HG02852 (cell line): ENCODE data around the gene HNF1B.
A peak's percentile ranks its signal among the peaks of the same experiment; 100 is the strongest.
"Not testable (repeated sequence)": the region's sequence is repeated elsewhere in the genome, so short reads cannot be mapped to it uniquely, and the experiment has no call there.

Experiments
- ATAC-seq: cut with Tn5 transposase; IDR thresholded peaks from one replicate; pipeline ENCODE4 v1.9.1; 2021; ENCODE audit warnings: mild to moderate bottlenecking, moderate library complexity; ENCODE audit not compliant: unreplicated experiment

The HNF1B gene, protein sequence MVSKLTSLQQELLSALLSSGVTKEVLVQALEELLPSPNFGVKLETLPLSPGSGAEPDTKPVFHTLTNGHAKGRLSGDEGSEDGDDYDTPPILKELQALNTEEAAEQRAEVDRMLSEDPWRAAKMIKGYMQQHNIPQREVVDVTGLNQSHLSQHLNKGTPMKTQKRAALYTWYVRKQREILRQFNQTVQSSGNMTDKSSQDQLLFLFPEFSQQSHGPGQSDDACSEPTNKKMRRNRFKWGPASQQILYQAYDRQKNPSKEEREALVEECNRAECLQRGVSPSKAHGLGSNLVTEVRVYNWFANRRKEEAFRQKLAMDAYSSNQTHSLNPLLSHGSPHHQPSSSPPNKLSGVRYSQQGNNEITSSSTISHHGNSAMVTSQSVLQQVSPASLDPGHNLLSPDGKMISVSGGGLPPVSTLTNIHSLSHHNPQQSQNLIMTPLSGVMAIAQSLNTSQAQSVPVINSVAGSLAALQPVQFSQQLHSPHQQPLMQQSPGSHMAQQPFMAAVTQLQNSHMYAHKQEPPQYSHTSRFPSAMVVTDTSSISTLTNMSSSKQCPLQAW

DNA sequence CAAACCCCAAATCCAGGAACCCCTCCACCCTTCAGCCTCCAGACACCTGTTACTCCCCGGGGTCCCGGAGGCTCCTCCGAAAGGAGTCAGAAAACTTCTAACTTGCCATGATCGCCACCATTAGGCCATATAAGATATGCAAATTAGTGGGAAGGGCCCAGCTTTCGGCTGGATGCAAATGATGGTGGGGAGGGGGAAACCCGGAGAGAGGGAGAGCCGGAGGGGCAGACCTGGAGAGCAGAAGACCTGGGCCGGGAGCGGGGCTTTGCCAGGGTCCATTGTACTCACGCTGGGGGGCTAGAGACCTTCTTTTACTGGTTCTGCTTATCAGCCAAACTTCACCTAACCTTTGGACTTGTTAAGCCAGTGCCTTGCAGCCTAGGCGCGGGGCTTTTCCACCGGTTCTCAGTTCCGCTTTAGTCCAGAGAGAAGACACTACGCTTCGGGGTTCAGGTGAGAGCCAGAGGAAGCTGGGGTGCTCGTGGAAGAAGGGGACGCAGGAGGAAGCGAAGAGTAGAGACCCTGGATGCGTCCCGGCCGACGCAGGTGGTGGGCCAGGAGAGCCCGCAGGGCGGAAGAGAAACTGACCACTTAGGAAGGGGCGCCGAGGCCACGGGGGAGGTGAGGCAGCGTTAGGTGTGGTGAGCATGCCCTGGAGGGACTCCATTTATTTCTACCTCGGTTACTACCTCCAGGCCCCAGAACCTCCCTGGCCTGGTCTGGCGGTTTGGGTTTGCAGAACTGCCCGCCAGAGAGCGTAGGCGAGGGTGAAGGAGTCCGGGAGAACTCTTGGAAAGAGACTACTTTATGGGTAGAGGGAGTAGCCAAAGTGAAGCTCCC, at the start of gene HNF1B:
TSS of gene HNF1B (minus strand) at position 99 of the 840 bp plus-strand sequence. CDS start 175 bp downstream, outside the sequence.
- no peak for ATAC-seq

DNA sequence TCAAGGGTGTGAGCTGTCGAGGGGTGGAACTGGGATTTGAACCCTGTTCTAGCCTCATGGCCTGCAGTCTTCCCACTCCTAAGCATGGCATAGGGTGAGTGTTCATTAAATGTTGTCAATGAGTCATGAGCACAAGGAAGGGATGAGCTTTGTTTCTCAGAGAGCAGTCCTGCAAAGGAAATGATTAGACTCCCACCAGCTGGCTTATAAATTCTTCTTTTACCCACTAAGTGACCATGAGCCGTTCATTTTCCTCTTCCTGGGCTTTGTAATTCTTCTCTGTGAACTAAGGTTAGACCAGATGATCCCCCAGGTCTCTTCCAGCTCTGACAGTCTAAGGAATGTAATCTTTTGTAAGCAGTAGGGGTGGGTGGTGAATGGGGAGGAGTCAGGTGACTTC, 47.9 kb upstream of the HNF1B start:
- no peak for ATAC-seq

DNA sequence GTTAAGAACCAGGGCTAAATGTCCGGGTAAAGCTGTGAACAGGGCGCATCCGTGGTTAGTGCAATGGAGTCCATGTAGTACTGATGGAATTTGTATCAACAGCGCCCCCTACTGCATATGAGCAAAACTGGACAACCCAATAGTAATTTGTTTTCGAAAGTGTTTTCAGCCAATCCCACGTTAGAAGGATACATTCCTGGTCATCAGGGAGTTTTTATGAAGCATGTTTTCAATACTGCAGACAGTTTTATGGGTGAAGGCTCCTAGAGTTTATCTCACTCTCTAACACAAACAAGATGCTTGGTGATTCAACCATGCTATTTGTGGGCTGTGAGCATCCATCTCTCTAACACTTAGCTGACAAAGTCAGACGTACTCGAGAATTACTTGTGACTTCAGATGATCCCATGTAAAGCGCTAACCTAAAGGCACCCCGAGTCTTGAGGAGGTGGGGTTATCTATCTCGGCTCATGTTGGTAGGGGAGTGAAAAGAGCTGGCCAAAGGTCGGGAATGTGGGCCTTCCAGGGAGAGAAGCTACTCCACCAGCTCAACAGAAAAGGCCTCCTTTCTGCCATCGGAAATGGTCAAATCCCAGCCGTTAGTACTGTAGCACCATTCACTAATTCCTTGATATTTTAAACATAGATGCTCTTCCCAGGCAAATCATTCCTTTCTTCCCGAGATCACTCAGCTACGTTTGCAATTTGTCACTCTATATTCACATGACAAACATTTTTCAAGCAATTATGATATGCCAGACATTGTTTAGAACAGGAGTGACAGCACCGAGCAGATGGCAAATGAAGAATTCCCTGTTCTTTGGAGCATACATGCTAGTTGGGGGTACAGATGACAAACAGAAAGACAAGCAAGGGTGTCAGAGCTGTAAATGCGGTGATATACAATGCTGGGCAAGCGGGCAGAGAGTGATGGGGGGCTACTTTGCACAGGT, 46.9 kb upstream of the HNF1B start:
- ATAC-seq, result no peak

DNA sequence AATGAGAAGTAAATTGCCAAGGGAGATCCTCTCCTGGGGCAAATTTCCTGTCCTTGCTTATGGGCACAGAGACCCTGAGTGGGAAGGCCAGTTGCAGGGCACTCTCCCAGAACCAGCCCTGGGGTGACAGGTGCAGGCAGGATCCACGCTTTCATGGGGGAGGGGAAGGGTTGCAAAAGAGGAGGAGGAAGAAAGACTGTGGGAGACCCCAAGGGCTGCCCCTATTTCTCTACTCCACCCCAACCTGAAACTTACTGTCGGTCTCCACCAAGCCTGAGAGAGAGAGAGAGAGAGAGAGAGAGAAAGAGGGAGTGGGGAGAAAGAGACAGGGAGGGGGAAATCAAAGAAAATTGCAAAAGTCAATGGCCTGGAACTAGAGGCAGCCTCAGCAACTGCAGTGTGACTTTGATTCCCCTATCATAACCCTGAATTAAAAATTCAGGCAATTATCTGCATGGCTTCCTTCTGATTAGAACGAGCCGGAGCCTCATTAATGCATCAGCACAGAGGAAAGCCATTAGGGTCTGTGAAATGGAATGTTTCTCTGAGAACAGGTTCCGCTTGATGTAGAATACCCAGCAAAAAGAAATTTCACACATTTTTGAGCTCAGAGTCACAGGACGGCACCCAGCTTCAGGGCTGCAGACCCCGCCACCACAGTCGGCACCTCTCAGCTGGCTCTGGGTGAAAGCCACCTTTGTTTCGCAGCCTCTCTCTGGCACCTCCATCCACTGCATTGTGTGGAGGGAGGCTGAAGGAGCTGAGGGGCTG, 45.1 kb upstream of the HNF1B start:
- no peak for ATAC-seq

DNA sequence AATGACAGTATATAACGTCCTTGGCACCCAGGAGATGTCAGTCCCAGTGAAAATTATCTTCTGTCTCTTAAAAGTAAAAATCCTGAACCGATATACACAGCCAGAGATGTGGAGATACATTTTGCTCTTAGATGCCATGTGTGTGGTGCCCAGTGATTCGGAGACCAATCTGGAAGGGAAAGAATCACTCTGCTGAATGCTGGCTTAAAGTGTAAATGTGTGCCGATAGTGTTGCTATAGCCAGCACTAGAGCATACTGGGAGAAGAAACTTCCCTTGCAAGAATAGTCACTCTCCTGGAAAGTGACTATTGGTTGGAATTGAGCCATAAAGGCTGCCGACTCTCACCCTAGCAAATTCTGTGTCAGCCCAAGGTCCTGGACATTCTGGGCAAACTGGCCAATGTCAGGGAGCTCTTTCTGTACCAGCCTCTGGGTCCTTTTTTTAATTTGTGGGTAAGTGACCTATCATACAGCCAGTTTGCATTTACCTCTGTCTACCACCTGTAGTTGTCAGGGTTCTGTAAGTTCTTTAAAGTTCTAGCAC, 44.2 kb upstream of the HNF1B start:
- no peak for ATAC-seq

DNA sequence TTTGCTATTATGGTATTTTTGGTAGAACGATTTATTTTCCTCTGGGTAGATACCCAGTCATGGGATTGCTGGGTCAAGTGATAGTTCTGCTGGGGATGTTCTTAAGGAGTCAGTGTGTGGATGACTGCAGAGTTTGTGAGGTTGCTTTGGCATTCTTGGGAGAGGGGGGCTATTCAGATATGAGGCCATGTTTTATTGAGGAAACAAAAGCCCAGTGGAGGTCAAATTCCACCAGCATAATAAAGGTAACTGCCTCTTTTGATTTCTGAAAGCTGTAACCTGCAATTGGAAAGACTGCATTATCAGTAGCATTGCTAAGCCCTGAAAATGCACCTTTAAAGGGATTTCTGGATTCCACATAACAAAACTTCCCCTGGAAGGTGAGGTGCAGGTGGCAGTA, 43.7 kb upstream of the HNF1B start:
- no peak for ATAC-seq

DNA sequence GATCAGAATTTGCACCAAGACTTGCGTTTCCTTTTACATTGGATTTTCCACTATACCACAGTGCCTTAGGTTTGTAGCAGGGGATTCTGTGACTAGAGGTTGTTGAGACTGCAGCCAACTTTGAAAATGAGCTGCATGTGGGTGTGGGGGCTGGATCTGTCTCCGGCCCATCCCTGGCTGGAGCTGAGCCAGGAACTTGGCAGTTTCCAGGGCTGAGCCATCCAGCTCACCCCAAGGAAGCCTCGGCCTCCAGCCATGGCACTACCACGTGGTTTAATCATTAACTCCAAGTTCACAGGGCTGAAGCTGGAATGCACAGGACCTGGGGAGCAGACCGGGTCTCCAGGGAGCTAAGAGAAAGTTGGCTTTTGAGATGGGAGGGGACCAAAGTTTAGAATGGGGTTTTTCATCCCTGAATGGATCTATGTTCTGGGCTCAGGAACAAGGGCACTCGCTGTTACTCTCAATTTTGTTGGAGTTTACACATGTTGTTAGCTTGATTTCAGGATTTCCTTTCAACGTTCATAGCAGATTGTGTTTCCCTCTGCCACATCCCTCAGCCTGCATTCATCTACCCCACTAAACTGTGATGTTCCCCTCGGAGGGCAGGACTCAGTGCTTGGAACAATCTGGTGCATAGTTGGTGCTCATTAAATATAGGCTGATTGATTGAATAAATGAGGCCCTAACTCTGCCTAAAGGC, 42.3 kb upstream of the HNF1B start:
- ATAC-seq, result no peak

DNA sequence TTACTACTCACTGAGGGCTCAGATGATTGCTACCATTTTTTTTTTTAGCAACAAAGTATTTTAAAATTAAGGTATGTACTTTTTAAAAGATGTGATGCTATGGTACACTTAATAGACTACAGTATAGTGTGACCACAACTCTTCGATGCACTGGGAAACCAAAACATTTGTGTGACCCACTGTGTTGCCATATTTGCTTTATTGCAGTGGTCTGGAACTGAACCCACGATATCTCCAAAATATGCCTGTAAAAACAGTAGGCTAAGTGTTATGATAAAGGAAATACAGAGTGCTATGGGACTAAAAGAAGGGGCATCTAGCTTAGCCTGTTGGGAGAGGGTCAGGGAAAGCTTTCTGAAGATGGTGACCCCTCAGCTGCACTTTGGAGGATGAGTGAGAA, 41.6 kb upstream of the HNF1B start:
- ATAC-seq, result no peak

DNA sequence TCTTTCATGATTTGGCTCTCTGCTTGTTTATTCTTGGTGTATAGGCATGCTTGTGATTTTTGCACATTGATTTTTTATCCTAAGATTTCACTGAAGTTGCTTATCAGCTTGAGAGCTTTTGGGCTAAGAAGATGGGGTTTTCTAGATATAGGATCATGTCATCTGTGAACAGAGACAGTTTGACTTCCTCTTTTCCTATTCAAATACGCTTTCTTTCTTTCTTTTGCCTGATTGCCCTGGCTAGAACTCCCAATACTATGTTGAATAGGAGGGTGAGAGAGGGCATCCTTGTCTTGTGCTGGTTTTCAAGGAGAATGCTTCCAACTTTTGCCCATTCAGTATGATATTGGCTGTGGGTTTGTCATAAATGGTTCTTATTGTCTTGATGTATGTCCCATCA, 37.6 kb upstream of the HNF1B start:
- ATAC-seq, result not testable (repeated sequence)

DNA sequence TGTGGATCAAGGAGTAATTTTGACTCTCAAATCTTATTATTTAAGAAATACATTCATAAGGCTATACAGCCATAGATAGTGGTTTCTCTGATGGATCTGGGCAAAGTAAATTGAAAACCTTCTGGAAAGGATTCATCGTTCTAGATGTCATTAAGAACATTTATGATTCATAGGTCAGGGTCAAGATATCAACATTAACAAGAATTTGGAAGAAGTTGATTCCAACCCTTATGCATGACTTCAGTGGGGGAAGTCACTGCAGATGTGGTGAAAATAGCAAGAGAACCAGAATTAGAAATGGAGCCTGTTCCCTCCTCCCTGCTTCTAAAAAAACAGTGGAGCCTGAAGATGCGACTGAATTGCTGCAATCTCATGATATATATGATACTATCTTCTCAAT, 36.6 kb upstream of the HNF1B start:
- no peak for ATAC-seq

DNA sequence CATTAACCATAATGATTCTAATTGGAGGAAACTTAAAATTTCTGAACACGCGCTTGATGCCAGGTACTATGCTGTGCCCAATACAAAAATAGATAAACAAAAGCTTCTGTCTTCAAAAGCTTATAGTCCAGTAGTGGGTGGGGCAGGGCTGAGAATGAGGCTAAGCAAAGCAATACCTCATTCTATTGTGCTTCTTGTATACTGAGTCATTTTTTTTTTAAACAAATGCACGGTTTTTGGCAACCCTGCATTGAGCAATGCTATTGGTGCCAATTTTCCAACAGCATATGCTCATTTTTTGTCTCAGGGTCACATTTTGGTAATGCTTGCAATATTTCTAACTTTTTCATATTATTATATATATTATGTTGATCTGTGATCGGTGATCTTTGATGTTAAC, 34.7 kb upstream of the HNF1B start:
- no peak for ATAC-seq

DNA sequence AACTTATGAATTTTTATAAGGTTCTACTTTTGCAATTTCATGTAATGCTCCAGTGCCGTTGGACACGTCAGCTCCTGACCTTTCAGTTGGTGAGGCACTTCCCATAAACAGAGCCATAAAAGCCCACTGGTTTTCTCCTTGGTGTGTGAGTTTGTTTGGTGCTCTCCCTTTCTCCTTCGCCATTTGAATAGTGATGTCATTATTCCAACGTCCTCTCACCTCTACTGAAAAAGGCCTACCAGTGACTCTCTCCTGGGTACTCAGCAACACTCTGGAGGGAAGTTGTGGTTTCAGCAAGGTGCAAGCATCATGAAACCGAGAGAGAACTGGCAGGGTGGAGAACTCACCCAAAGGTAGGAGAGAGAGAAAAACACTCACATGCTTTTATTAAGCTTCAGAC, 29.6 kb upstream of the HNF1B start:
- peak; percentile 51 for ATAC-seq

DNA sequence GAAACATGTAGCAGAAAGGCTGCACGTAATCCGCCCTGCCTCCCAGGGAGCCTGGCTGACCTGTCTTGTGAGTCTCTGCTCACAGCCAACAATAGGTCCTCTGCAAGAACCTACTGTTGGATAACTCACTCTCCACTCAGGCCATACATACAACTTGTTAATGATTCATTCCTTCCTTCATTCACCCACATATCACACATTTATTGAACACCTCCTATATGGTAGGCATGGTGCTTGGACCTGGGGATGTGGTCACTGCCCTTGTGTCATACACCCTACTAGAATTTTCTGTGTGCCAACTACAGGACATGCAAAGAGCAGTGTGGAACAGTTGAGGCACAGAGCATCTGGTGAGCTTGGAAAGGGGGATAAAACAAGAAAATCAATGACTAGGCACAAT, 28.1 kb upstream of the HNF1B start:
- ATAC-seq, result no peak

DNA sequence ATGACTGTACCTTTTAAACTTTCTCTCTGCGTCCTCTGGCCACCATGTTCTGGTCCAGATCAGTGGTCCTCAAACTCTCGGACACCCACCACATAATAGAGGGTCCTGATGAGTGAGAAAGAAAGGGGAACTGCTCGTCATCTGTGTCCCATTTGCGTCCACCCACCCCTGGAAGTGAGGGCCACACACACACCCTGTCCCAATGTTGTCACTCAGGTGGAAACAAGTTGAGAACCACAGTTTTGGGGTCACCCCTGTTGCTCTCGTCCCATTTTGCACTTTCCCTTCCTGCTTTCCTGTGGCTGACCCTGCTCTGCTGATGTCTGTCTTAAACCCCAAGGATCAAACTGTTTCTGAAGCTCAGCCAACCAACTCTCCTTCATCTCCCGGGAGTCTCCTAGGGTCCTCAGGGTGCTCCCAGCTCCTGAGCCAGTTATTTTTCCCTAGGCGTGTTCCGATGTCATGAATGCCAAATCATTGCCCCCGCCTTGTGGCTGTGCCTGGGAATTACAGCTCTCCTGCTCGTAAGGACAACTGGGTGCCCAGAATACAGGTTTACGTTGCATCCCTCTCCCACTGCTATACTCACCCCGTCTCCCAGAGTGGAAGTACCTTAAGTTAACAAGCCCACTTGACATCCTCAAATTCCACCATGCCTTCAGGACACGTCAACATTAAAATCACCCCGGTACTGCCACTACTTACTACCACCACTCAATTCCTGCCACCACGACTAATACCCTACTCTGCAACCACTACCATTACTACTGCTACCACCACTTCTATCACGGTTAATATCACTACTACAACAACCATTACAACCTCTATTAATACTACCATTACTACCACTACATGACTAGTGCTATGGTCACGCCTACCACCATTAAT, 26.0 kb upstream of the HNF1B start:
- no peak for ATAC-seq

DNA sequence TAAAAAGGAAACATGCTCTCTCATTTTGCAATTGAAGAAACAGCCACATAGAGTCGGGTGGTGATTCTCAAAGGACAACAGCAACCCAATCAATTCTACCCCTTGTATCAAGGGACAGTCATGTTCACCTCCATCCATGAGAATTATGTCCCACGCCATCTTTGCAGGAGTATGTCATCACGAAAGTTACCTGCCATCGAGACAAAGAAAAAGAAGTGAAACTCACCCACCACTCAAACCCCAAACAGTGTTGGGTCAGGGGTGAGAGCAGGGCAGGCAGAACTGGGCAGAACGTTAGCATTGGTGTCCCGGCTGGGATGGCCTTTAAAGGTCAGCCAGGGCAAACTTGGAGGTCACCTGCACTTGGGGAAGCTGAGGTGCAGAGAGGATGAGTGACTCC, 24.2 kb upstream of the HNF1B start:
- ATAC-seq, result no peak

DNA sequence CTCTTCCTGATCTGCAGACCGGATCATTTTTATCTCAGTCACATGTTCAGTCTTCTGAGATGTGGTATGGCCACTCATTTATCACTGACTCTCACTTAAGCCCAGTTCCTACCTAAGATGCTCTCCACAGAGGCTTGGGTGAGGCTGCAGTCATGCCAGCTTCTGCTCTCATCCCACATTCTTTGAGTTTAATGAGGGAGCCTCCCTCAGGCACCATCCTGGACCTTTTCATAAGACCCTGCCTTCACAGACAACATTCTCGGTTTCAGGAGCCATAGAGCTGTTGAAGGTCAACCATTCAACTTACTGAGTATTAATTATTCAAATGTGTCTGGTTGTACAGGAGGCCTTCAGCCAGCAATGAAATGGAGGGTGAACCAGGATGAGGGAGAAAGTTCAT, 23.6 kb upstream of the HNF1B start:
- no peak for ATAC-seq

DNA sequence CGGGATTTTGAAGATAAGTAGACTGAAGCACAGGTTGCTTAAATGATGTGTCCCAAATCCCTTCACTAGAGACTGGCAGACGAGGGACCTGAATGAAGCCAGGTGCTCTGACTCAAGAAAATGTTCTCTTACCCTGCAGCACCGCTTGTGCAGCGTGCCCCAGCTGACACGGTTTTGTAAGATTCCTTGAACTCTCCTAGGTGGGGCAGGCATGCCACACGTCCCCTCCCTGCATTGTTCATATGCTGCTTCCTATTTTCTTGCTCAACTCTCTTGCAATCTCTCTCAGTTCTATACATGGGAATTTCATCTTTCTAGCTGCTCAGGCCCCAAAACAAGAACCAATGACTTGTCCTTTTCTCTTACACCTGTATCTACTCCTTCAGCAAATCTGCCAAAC, 22.1 kb upstream of the HNF1B start:
- no peak for ATAC-seq

DNA sequence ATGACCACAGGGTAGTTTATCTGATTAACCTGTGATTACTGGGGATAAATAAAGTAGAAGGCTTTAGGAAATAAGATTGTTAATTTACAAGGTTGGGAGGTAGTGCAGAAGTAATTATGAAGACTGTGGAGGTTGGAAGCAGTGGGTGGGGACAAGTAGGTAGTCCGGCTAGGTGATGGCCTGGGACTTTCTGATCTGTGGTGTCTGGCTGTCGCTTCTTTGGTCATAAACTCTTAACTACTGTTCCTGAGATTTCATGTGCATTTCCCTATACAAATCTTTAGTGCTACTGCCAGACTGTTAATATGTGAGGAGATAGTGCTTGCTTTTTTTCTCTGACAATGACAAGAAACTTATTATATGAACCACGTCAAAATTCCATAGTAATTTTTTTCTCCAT, 19.5 kb upstream of the HNF1B start:
- no peak for ATAC-seq
